Osteocyte (in vitro differentiated cells): ENCODE measurements around the gene SYCE1. TPM values are rescaled to one million over a fixed set of nuclear protein-coding genes. Genes with fewer than 3 reads are reported as not detected.
"Not testable (repeated sequence)": the region's sequence is repeated elsewhere in the genome, so short reads cannot be mapped to it uniquely, and the experiment has no call there.

Experiments
- DNase-seq: peaks from one replicate; pipeline ENCODE4 v3.0.0; 2021; ENCODE audit warnings: mixed read lengths; ENCODE audit not compliant: unreplicated experiment; ENCODE audit errors: extremely low spot score
- H3K27ac Mint-ChIP-seq: one replicate; pipeline ENCODE4 v1.8.0; 2021; ENCODE audit warnings: mild to moderate bottlenecking, mixed read lengths; ENCODE audit not compliant: unreplicated experiment
- H3K27me3 Mint-ChIP-seq: one replicate; pipeline ENCODE4 v1.8.0; 2021; ENCODE audit warnings: mixed read lengths; ENCODE audit not compliant: unreplicated experiment
- H3K36me3 Mint-ChIP-seq: one replicate; pipeline ENCODE4 v1.8.0; 2021; ENCODE audit warnings: mixed read lengths; ENCODE audit not compliant: unreplicated experiment
- H3K4me1 Mint-ChIP-seq: one replicate; pipeline ENCODE4 v1.8.0; 2021; ENCODE audit warnings: mixed read lengths; ENCODE audit not compliant: unreplicated experiment
- H3K4me3 Mint-ChIP-seq: one replicate; pipeline ENCODE4 v1.8.0; 2021; ENCODE audit warnings: mild to moderate bottlenecking, moderate library complexity, mixed read lengths; ENCODE audit not compliant: unreplicated experiment
- H3K9me3 Mint-ChIP-seq: one replicate; pipeline ENCODE4 v1.8.0; 2021; ENCODE audit warnings: mixed read lengths; ENCODE audit not compliant: unreplicated experiment
- total RNA-seq: library from RNA; stranded (reverse); gene quantifications from 2 replicates; pipeline ENCODE4 v1.2.1, GENCODE V29; 2021
- TF ChIP-seq, protein P1 (sequence below): fragments of 200-600 bp; sonication (generic); IDR thresholded peaks from 2 replicates; pipeline ENCODE4 v1.5.0; 2021; ENCODE audit warnings: antibody characterized with exemption, mild to moderate bottlenecking, moderate library complexity

SYCE1 gene
- total RNA-seq, 1 donor from 2014 or later: not detected

DNA sequence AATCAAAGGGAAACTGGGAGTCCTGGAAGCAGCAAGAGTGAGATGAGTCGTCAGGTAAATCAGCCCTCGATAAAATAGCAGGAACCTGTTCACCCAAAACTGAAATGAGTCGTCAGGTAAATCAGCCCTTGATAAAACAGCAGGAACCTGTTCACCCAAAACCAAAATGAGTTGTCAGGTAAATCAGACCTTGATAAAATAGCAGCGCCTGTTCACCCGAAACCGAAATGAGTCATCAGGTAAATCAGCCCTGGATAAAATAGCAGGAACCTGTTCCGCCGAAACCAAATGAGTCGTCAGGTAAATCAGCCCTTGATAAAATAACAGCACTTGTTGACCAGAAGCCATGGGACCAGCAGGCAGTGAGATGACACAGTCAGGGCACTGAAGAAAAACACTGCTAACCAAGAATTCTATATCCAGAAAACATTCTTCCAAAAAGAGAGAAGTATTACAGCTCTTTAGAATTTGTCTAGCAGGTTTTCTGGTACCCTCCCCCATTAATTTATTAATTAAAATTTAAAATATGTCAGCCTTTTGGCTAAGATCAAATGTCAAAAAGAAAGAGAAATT, 41.7 kb downstream of the SYCE1 start:
- no peak overlapping the region for H3K4me3 Mint-ChIP-seq
- H3K36me3 Mint-ChIP-seq: no peaks in the 10 kb centered on the region
- no peaks in the 10 kb centered on the region for H3K4me1 Mint-ChIP-seq
- no peaks in the 10 kb centered on the region for H3K27me3 Mint-ChIP-seq
- no peaks in the 10 kb centered on the region for H3K9me3 Mint-ChIP-seq
- no peak for DNase-seq
- TF ChIP-seq, protein P1, sequence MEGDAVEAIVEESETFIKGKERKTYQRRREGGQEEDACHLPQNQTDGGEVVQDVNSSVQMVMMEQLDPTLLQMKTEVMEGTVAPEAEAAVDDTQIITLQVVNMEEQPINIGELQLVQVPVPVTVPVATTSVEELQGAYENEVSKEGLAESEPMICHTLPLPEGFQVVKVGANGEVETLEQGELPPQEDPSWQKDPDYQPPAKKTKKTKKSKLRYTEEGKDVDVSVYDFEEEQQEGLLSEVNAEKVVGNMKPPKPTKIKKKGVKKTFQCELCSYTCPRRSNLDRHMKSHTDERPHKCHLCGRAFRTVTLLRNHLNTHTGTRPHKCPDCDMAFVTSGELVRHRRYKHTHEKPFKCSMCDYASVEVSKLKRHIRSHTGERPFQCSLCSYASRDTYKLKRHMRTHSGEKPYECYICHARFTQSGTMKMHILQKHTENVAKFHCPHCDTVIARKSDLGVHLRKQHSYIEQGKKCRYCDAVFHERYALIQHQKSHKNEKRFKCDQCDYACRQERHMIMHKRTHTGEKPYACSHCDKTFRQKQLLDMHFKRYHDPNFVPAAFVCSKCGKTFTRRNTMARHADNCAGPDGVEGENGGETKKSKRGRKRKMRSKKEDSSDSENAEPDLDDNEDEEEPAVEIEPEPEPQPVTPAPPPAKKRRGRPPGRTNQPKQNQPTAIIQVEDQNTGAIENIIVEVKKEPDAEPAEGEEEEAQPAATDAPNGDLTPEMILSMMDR: no peak
- no peak overlapping the region for H3K27ac Mint-ChIP-seq

DNA sequence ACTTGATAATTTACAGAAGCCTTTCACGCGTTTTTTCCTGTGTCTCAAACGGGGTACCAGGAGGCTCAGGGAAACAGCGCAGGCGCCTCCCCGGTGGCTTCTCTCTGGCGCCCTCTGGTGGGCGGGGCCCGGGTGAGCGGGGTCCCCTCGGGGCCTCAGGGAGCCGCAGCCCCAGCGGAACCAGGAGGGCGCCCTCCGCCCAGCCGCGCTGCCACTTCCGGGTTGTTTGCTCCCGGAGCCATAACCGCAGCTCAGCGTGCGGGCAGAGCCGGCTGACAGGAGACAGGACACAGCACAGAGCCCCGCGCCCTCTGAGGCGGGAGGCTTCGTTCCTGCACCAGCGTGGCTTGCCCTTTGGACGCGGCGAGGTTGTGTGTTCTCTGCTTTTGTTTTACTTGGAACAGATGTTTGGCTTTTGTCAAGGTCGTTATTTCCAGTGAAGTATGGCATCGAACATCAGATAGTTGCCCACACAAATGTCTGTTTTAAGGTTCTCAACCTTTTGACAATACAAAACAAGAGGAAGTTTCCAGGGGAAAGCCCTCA, 45.1 kb downstream of the SYCE1 start:
- Mint-ChIP-seq H3K27ac (no peak overlapping the region), H3K36me3 (no peaks in the 10 kb centered on the region), H3K4me1 (no peaks in the 10 kb centered on the region), H3K9me3 (peaks cover 4% of the 10 kb centered on the region), H3K4me3 (no peak overlapping the region), H3K27me3 (peaks cover 12% of the 10 kb centered on the region)
- no peak for DNase-seq
- TF ChIP-seq, protein P1: peak; percentile 42

GRCh38 chr10:133518517-133518916, 46.9 kb downstream of the SYCE1 start:
- H3K27me3 Mint-ChIP-seq: peaks cover 15% of the 10 kb centered on the region
- not testable (repeated sequence) for H3K4me3 Mint-ChIP-seq, H3K27ac Mint-ChIP-seq, H3K4me1 Mint-ChIP-seq, H3K36me3 Mint-ChIP-seq, H3K9me3 Mint-ChIP-seq, DNase-seq

GRCh38 chr10:133516057-133516456, 49.3 kb downstream of the SYCE1 start:
- no peaks in the 10 kb centered on the region for H3K36me3 Mint-ChIP-seq
- H3K27me3 Mint-ChIP-seq: peaks cover 15% of the 10 kb centered on the region
- H3K4me1 Mint-ChIP-seq: no peaks in the 10 kb centered on the region
- TF ChIP-seq, protein P1: no peak
- no peak overlapping the region for H3K4me3 Mint-ChIP-seq
- H3K27ac Mint-ChIP-seq: no peak overlapping the region
- no peak for DNase-seq
- peaks cover 4% of the 10 kb centered on the region for H3K9me3 Mint-ChIP-seq

DNA sequence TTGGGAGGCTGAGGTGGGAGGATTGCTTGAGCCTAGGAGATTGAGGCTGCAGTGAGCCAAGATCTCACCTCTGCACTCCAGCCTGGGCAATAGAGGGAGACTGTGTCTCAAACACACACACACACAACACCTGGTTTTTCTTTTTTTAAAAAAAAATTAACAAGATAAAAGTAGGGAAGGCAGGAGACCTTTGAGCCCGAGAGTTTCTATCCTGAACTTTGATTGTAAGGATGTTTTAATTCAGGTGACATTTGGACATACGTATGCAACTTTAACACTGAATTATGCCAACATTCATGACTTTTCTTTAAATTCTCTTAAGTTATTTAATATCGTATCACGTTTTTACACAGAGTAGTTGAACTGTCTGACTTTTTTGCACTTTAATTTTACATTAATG, 49.9 kb downstream of the SYCE1 start:
- Mint-ChIP-seq H3K27me3 (peaks cover 15% of the 10 kb centered on the region), H3K36me3 (no peaks in the 10 kb centered on the region), H3K4me1 (no peaks in the 10 kb centered on the region), H3K9me3 (peaks cover 4% of the 10 kb centered on the region), H3K27ac (no peak overlapping the region), H3K4me3 (no peak overlapping the region)
- TF ChIP-seq, protein P1: no peak
- no peak for DNase-seq
